HCT116 (cell line): ENCODE measurements around the gene TBC1D16. TPM values are rescaled to one million over a fixed set of nuclear protein-coding genes. Genes with fewer than 3 reads are reported as not detected.

Source experiments
- ATAC-seq: fragments of 200-7000 bp; cut with Tn5 transposase; 2 replicates; pipeline ENCODE4 v1.9.1; 2020; ENCODE audit warnings: mild to moderate bottlenecking, moderate library complexity
- BruUV-seq: library from RNA; stranded (reverse); fragments of 400-500 nt; replicated peaks from 2 replicates; lab custom pipeline; 2021; lab: Mats Ljungman, UMichigan
- CTCF ChIA-PET: fragments of 300-600 bp; sonication (Branson Sonifier 250); formaldehyde crosslinking; loops from one replicate; lab custom pipeline; 2021; ENCODE audit warnings: antibody characterized with exemption; lab: Charles Lee
- POLR2A ChIA-PET: fragments of 300-600, 350-600 bp; sonication (Branson Sonifier 250); formaldehyde crosslinking; loops from one replicate; lab custom pipeline; 2021; ENCODE audit warnings: antibody characterized with exemption; lab: Charles Lee
- RAD21 ChIA-PET, 2 experiments: fragments of 300-600 bp; sonication (Branson Sonifier 250); formaldehyde crosslinking; loops; one replicate each; lab custom pipeline; 2023; ENCODE audit warnings: low total read pairs in 2 of 2; ENCODE audit not compliant: uncharacterized antibody in 2 of 2, unreplicated experiment in 2 of 2, low non-redundant PET in 1 of 2; lab: Charles Lee
- DNase-seq: peaks from one replicate; pipeline ENCODE4 v3.0.0-alpha.2; 2010; ENCODE audit warnings: low read depth, low spot score
- H2AFZ ChIP-seq: fragments of 200-600 bp; shearing (Covaris generic), sonication (generic); 2 replicates; pipeline ENCODE4 v1.6.1; 2017; ENCODE audit warnings: low read depth, mixed run types, mixed read lengths, antibody characterized with exemption, low read length; ENCODE audit not compliant: poor library complexity, severe bottlenecking
- H3K27ac ChIP-seq: 2 replicates; pipeline ENCODE4 v1.5.1; 2012; ENCODE audit warnings: low read depth, low read length
- H3K27me3 ChIP-seq: fragments of 200-600 bp; sonication (generic); 2 replicates; pipeline ENCODE4 v1.6.1; 2016; ENCODE audit warnings: mixed run types, low read length, mixed read lengths; ENCODE audit not compliant: insufficient read depth
- H3K36me3 ChIP-seq, 2 experiments: fragments of 200-500 bp in 1 of 2; fragments of 200-600 bp in 1 of 2; sonication (Bioruptor generic) in 1 of 2; sonication (generic) in 1 of 2; 2 replicates each; pipeline versions ENCODE4 v1.5.1 to v1.6.1; 2014 to 2016; ENCODE audit warnings: low read length in 2 of 2, inconsistent platforms in 1 of 2, mixed read lengths in 1 of 2, mixed run types in 1 of 2; ENCODE audit not compliant: insufficient read depth in 2 of 2, control insufficient read depth in 1 of 2
- H3K4me1 ChIP-seq, 2 experiments: fragments of 200-600 bp in 1 of 2; sonication (generic) in 1 of 2; 2 replicates each; pipeline versions ENCODE4 v1.5.1 to v1.6.1; 2012 to 2017; ENCODE audit warnings: low read length in 2 of 2, inconsistent platforms in 1 of 2, mild to moderate bottlenecking in 1 of 2, mixed read lengths in 1 of 2, mixed run types in 1 of 2, moderate library complexity in 1 of 2; ENCODE audit not compliant: insufficient read depth in 2 of 2, control insufficient read depth in 1 of 2
- H3K4me2 ChIP-seq: fragments of 200-600 bp; sonication (generic); 2 replicates; pipeline ENCODE4 v1.6.1; 2017; ENCODE audit warnings: mixed run types, low read length, mixed read lengths
- H3K4me3 ChIP-seq, 2 experiments: fragments of 200-600 bp in 1 of 2; sonication (generic) in 1 of 2; replicated peaks in 1 of 2; 2 replicates each; pipeline ENCODE4 v1.5.1; 2011 to 2016; ENCODE audit warnings: low read length in 2 of 2, control low read depth in 1 of 2, low read depth in 1 of 2, mild to moderate bottlenecking in 1 of 2, mixed read lengths in 1 of 2, mixed run types in 1 of 2
- H3K79me2 ChIP-seq: fragments of 200-600 bp; sonication (generic); 2 replicates; pipeline ENCODE4 v1.6.1; 2017; ENCODE audit warnings: mild to moderate bottlenecking, mixed run types, low read length, moderate library complexity, mixed read lengths; ENCODE audit not compliant: insufficient read depth
- H3K9ac ChIP-seq: fragments of 200-600 bp; sonication (generic); 2 replicates; pipeline ENCODE4 v1.6.1; 2016; ENCODE audit warnings: low read length, mixed read lengths
- H3K9me2 ChIP-seq: fragments of 200-600 bp; sonication (generic), shearing (Covaris generic); 2 replicates; pipeline ENCODE4 v1.6.1; 2017; ENCODE audit warnings: mixed run types, mild to moderate bottlenecking, moderate library complexity; ENCODE audit not compliant: insufficient read depth
- H3K9me3 ChIP-seq, 2 experiments: fragments of 200-500 bp in 1 of 2; fragments of 200-600 bp in 1 of 2; sonication (Bioruptor generic) in 1 of 2; sonication (generic) in 1 of 2; 2 replicates each; pipeline ENCODE4 v1.6.1; 2014 to 2017; ENCODE audit warnings: low read length in 2 of 2, mixed read lengths in 2 of 2, inconsistent platforms in 1 of 2, low read depth in 1 of 2, mild to moderate bottlenecking in 1 of 2, mixed run types in 1 of 2, moderate library complexity in 1 of 2; ENCODE audit not compliant: control insufficient read depth in 1 of 2, insufficient read depth in 1 of 2
- H4K20me1 ChIP-seq: fragments of 200-600 bp; sonication (generic), shearing (Covaris generic); 2 replicates; pipeline ENCODE4 v1.6.1; 2017; ENCODE audit warnings: mixed run types, mild to moderate bottlenecking, moderate library complexity; ENCODE audit not compliant: insufficient read depth
- CTCF ChIP-seq, 3 experiments: fragments of 200-600 bp in 1 of 3; sonication (generic) in 1 of 3; IDR thresholded peaks in 2 of 3; conservative IDR thresholded peaks in 1 of 3; 2 replicates each; pipeline ENCODE4 v1.5.1; 2012 to 2017; ENCODE audit warnings: low read depth in 2 of 3, low read length in 2 of 3, antibody characterized with exemption in 1 of 3, borderline replicate concordance in 1 of 3, control low read depth in 1 of 3, mild to moderate bottlenecking in 1 of 3, mixed read lengths in 1 of 3, mixed run types in 1 of 3, moderate library complexity in 1 of 3; ENCODE audit not compliant: insufficient read depth in 1 of 3
- EGR1 ChIP-seq: IDR thresholded peaks from 2 replicates; pipeline ENCODE4 v1.6.1; 2012; ENCODE audit warnings: low read depth
- EZH2 ChIP-seq: fragments of 200-600 bp; sonication (generic); IDR thresholded peaks from 2 replicates; pipeline ENCODE4 v1.6.1; 2017; ENCODE audit warnings: antibody characterized with exemption, mixed run types
- JUND ChIP-seq: IDR thresholded peaks from 2 replicates; pipeline ENCODE4 v1.6.1; 2012
- RAD21 ChIP-seq: IDR thresholded peaks from 2 replicates; pipeline ENCODE4 v1.6.1; 2012; ENCODE audit warnings: low read depth, mild to moderate bottlenecking
- YY1 ChIP-seq: IDR thresholded peaks from 2 replicates; pipeline ENCODE4 v1.6.1; 2011; ENCODE audit warnings: low read length, low read depth, moderate library complexity, mild to moderate bottlenecking; ENCODE audit not compliant: insufficient replicate concordance; ENCODE audit errors: extremely low read depth
- intact Hi-C: fragments of 100-400 bp; cut with micrococcal nuclease; formaldehyde crosslinking; loops from 2 replicates; pipeline ENCODE4 v1.10.0; 2022
- total RNA-seq: library from RNA; stranded (reverse); gene quantifications from one replicate; pipeline ENCODE4 v1.2.1, GENCODE V29; 2021; ENCODE audit not compliant: unreplicated experiment
- TF ChIP-seq, protein P1 (sequence below): IDR thresholded peaks from 2 replicates; pipeline ENCODE4 v1.6.1; 2012; ENCODE audit warnings: low read depth

Gene TBC1D16
- total RNA-seq, 1 experiment from 2014 or later: 31.1 TPM

DNA sequence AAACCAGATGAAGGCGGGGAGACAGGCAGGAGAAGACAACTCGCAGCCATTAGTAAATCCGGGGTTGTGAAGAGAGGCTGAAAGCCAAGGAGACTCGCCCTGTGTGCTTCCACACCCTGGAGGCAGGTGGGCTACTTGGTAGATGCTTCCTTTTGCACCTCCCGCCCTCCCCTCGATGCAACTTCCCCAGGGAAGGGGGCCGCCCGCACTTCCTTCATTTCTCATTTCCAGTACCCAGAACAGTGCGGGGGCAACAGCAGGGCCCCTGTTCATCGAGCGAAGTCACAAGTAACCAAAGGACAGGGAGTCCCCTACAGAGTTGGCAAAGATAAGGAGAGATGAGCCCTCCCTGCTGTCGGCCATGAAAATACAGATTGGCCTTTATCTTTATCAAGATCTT, 25.7 kb upstream of the TBC1D16 start:
- H3K36me3 ChIP-seq: no peaks in the 10 kb centered on the region
- H2AFZ ChIP-seq: no peak overlapping the region
- no peaks in the 10 kb centered on the region for H3K79me2 ChIP-seq
- no peak overlapping the region for H3K4me3 ChIP-seq
- no peaks in the 10 kb centered on the region for H3K9me2 ChIP-seq
- CTCF ChIA-PET: no interaction called here
- no peak for DNase-seq
- intact Hi-C loops: no loop called here
- H3K9me3 ChIP-seq: no peaks in the 10 kb centered on the region
- peaks cover 10 to 21% of the 10 kb centered on the region in 2 experiments for H3K4me1 ChIP-seq
- RAD21 ChIA-PET: no interaction called here
- H3K27ac ChIP-seq: no peak overlapping the region
- no peaks in the 10 kb centered on the region for H3K27me3 ChIP-seq
- no peak overlapping the region for H3K4me2 ChIP-seq
- no peak for TF ChIP-seq CTCF (IDR thresholded peaks at IDR 0.05 in 2 of 3, conservative IDR thresholded peaks at IDR 0.05 in 1 of 3; ENCODE audit: borderline replicate concordance in 1 of 3, insufficient read depth in 1 of 3, low read depth in 2 of 3, low read length in 2 of 3)
- TF ChIP-seq, protein P1, sequence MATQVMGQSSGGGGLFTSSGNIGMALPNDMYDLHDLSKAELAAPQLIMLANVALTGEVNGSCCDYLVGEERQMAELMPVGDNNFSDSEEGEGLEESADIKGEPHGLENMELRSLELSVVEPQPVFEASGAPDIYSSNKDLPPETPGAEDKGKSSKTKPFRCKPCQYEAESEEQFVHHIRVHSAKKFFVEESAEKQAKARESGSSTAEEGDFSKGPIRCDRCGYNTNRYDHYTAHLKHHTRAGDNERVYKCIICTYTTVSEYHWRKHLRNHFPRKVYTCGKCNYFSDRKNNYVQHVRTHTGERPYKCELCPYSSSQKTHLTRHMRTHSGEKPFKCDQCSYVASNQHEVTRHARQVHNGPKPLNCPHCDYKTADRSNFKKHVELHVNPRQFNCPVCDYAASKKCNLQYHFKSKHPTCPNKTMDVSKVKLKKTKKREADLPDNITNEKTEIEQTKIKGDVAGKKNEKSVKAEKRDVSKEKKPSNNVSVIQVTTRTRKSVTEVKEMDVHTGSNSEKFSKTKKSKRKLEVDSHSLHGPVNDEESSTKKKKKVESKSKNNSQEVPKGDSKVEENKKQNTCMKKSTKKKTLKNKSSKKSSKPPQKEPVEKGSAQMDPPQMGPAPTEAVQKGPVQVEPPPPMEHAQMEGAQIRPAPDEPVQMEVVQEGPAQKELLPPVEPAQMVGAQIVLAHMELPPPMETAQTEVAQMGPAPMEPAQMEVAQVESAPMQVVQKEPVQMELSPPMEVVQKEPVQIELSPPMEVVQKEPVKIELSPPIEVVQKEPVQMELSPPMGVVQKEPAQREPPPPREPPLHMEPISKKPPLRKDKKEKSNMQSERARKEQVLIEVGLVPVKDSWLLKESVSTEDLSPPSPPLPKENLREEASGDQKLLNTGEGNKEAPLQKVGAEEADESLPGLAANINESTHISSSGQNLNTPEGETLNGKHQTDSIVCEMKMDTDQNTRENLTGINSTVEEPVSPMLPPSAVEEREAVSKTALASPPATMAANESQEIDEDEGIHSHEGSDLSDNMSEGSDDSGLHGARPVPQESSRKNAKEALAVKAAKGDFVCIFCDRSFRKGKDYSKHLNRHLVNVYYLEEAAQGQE: no peak
- no peak for TF ChIP-seq RAD21
- TF ChIP-seq JUND: no peak
- TF ChIP-seq EGR1: no peak
- no peak for TF ChIP-seq YY1
- no peak for TF ChIP-seq EZH2
- TF ChIP-seq, all 23 proteins: peak for 0
- Histone ChIP-seq H4K20me1 (no peaks in the 10 kb centered on the region), H3K9ac (no peak overlapping the region)
- BruUV-seq: no TSS peak
- no peak for ATAC-seq
- POLR2A ChIA-PET: no interaction called here
